GM12891 (cell line): ENCODE measurements around the gene OR10H2.
"Not testable (repeated sequence)": the region's sequence is repeated elsewhere in the genome, so short reads cannot be mapped to it uniquely, and the experiment has no call there.

ENCODE experiments used
- POLR2A ChIP-seq: IDR thresholded peaks from 2 replicates; pipeline ENCODE4 v1.6.1; 2011; ENCODE audit warnings: low read depth, low read length, control low read depth
- POLR2AphosphoS5 ChIP-seq: IDR thresholded peaks from 2 replicates; pipeline ENCODE4 v1.6.1; 2011; ENCODE audit warnings: low read depth, low read length, control low read depth
- SPI1 ChIP-seq: IDR thresholded peaks from 2 replicates; pipeline ENCODE4 v1.6.1; 2011; ENCODE audit warnings: low read depth, low read length, control low read depth

- not testable (repeated sequence) for TF ChIP-seq SPI1, POLR2A, POLR2AphosphoS5
These were observed 46.3 kb downstream of the OR10H2 start for GRCh38 chr19:15774159-15774558.
